ENCODE results near the gene KCNIP4. TPM values are rescaled to one million over a fixed set of nuclear protein-coding genes. Genes with fewer than 3 reads are reported as not detected.

The KCNIP4 gene
- total and polyA plus RNA-seq, 2 donors (not counting 3 experiments of a cell fraction or from before 2014, with no cell fraction given): not detected

DNA sequence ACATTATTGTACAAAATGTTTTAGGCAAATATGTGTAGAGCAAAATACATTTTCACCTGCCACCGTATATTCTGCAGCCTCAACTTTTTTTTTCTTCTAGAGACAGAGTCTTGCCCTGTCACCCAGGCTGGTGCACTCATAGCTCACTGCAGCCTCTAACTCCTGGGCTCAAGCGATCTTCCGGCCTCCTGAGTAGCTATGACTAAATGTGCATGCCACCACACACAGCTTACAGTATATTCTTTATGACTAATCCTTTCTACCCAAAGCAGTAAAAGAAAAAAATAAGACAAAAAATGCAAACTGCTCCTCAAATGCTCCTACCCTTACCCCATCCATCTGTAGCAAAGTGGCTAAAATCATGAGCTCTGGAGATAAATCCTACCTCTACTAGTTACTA lies 426.3 kb downstream of the KCNIP4 start:
- Histone ChIP-seq H3K27ac (ENCODE audit: insufficient read depth, low read depth, low read length) (no peak overlapping the region), H3K27me3 (ENCODE audit: control insufficient read depth in 2 of 2, insufficient read depth in 2 of 2, low read length in 2 of 2) (peaks cover 2 to 7% of the 10 kb centered on the region in 2 experiments), H3K4me1 (ENCODE audit: control insufficient read depth, extremely low read depth, insufficient read depth, low read length) (no peaks in the 10 kb centered on the region), H3K9ac (replicated peaks; ENCODE audit: extremely low read depth, insufficient read depth, low read length) (no peak overlapping the region), H3K9me1 (replicated peaks; ENCODE audit: control insufficient read depth, extremely low read depth, insufficient read depth, low read length) (no peaks in the 10 kb centered on the region), H3K36me3 (ENCODE audit: control insufficient read depth in 2 of 2, extremely low read depth in 1 of 2, insufficient read depth in 2 of 2, low read length in 2 of 2) (no peaks in the 10 kb centered on the region), H3K4me3 (replicated peaks in 1 of 3; ENCODE audit: insufficient read depth in 1 of 3, low read depth in 1 of 3, low read length in 3 of 3) (no peak overlapping the region), H3K4me2 (ENCODE audit: insufficient read depth, low read length) (no peak overlapping the region), H3K79me2 (ENCODE audit: control insufficient read depth, insufficient read depth, low read length) (no peaks in the 10 kb centered on the region), H2AFZ (ENCODE audit: low read depth, low read length) (no peak overlapping the region), H4K20me1 (replicated peaks; ENCODE audit: control insufficient read depth, extremely low read depth, insufficient read depth, low read length) (no peaks in the 10 kb centered on the region), H3K9me3 (replicated peaks; ENCODE audit: control insufficient read depth, insufficient read depth, low read length) (no peaks in the 10 kb centered on the region)
- ChIA-PET CTCF (interaction anchor here (1.4 kb wide), 1 partner anchor 243 kb away, joined by 6 read pairs; no protein-coding TSS in a partner anchor), POLR2A (no interaction called here)
- TF ChIP-seq MYC (IDR thresholded peaks at IDR 0.05; ENCODE audit: low read depth, low read length) (no peak), GATA2 (IDR thresholded peaks at IDR 0.05; ENCODE audit: insufficient read depth, insufficient read length, low read depth, low read length) (no peak), FOS (IDR thresholded peaks at IDR 0.05; ENCODE audit: borderline replicate concordance, insufficient read depth, low read length) (no peak), JUN (IDR thresholded peaks at IDR 0.05; ENCODE audit: borderline replicate concordance, insufficient read depth, insufficient read length, low read depth) (no peak), POLR2AphosphoS5 (IDR thresholded peaks at IDR 0.05; ENCODE audit: insufficient read depth, low read depth, low read length) (no peak), EZH2 (IDR thresholded peaks at IDR 0.05; ENCODE audit: borderline replicate concordance, low read depth, low read length, severe bottlenecking) (no peak), POLR2A (IDR thresholded peaks at IDR 0.05; ENCODE audit: low read depth, low read length) (no peak)
- TF ChIP-seq, protein P1, sequence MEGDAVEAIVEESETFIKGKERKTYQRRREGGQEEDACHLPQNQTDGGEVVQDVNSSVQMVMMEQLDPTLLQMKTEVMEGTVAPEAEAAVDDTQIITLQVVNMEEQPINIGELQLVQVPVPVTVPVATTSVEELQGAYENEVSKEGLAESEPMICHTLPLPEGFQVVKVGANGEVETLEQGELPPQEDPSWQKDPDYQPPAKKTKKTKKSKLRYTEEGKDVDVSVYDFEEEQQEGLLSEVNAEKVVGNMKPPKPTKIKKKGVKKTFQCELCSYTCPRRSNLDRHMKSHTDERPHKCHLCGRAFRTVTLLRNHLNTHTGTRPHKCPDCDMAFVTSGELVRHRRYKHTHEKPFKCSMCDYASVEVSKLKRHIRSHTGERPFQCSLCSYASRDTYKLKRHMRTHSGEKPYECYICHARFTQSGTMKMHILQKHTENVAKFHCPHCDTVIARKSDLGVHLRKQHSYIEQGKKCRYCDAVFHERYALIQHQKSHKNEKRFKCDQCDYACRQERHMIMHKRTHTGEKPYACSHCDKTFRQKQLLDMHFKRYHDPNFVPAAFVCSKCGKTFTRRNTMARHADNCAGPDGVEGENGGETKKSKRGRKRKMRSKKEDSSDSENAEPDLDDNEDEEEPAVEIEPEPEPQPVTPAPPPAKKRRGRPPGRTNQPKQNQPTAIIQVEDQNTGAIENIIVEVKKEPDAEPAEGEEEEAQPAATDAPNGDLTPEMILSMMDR (IDR thresholded peaks at IDR 0.05; ENCODE audit: extremely low read depth in 1 of 2, insufficient read depth in 1 of 2, low read depth in 1 of 2, low read length in 2 of 2): no peak
- TF ChIP-seq, protein P2, sequence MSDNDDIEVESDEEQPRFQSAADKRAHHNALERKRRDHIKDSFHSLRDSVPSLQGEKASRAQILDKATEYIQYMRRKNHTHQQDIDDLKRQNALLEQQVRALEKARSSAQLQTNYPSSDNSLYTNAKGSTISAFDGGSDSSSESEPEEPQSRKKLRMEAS (IDR thresholded peaks at IDR 0.05; ENCODE audit: insufficient read depth, insufficient read length): no peak
- DNase-seq (ENCODE audit: low read depth, low spot score): no peak
- no TSS peak for BruUV-seq (replicated peaks)
- intact Hi-C loops (cut with micrococcal nuclease) (no loop called here), dilution Hi-C loops (cut with MboI; ENCODE audit: extremely low pct_ligation_motif_present, low sequenced_read_pairs) (no loop called here)
- no peak for FAIRE-seq

Data from endothelial cell of umbilical vein (primary cell).